ENCODE data around the gene HIGD1A.

HIGD1A gene

GRCh38 chr3:42780398-42780797 is 23.9 kb downstream of the HIGD1A start:
- Histone ChIP-seq H3K79me1 (ENCODE audit: low read depth, low read length) (no peaks in the 10 kb centered on the region), H2AFZ (ENCODE audit: low read length) (no peak overlapping the region), H4K91ac (ENCODE audit: low read depth, low read length, poor library complexity) (no peak overlapping the region), H3K9ac (ENCODE audit: low read depth, low read length, poor library complexity) (no peak overlapping the region), H3K9me3 (replicated peaks in 1 of 2; ENCODE audit: control insufficient read depth in 2 of 2, insufficient read depth in 1 of 2, low read depth in 1 of 2, low read length in 2 of 2) (peaks cover 0 to 4% of the 10 kb centered on the region in 2 donors), H3K4me3 (ENCODE audit: low read length in 2 of 2) (no peak overlapping the region), H3K4me1 (ENCODE audit: control insufficient read depth in 2 of 2, insufficient read depth in 1 of 2, low read depth in 1 of 2, low read length in 2 of 2) (no peaks in the 10 kb centered on the region), H3K14ac (ENCODE audit: low read length) (no peak overlapping the region), H2BK120ac (ENCODE audit: low read depth, low read length) (no peak overlapping the region), H2BK15ac (ENCODE audit: low read length) (no peak overlapping the region), H3K4me2 (ENCODE audit: insufficient read depth, low read length, poor library complexity, severe bottlenecking) (no peak overlapping the region), H2BK12ac (ENCODE audit: low read length) (no peak overlapping the region), H2BK5ac (ENCODE audit: low read length) (no peak overlapping the region), H3K18ac (ENCODE audit: low read length) (no peak overlapping the region), H3K27me3 (ENCODE audit: control insufficient read depth in 3 of 3, insufficient read depth in 3 of 3, low read depth in 1 of 3, low read length in 3 of 3) (no peaks in the 10 kb centered on the region), H3K4ac (ENCODE audit: low read length) (no peak overlapping the region), H2AK5ac (ENCODE audit: low read depth, low read length) (no peak overlapping the region), H3K36me3 (replicated peaks in 1 of 2; ENCODE audit: control insufficient read depth in 2 of 2, insufficient read depth in 2 of 2, low read length in 2 of 2) (peaks cover 2 to 62% of the 10 kb centered on the region in 2 donors), H3K27ac (replicated peaks; ENCODE audit: low read length) (no peak overlapping the region), H4K8ac (ENCODE audit: low read depth, low read length) (no peak overlapping the region), H3K23ac (ENCODE audit: low read depth, low read length, poor library complexity) (no peak overlapping the region)
- no peak for DNase-seq (ENCODE audit: low spot score)
- no CpG with 5 or more reads among the region's 3 CpGs for whole genome bisulfite sequencing, 2 donors (ENCODE audit: extremely low coverage in 2 of 2, insufficient read length in 2 of 2, insufficient replicate concordance in 1 of 2)

- no peak overlapping the region for H2BK5ac ChIP-seq (ENCODE audit: low read length)
- no peak overlapping the region for H3K9ac ChIP-seq (ENCODE audit: low read depth, low read length, poor library complexity)
- no peak overlapping the region for H2BK15ac ChIP-seq (ENCODE audit: low read length)
- H2BK12ac ChIP-seq (ENCODE audit: low read length): no peak overlapping the region
- no peaks in the 10 kb centered on the region for H3K4me1 ChIP-seq (ENCODE audit: control insufficient read depth in 2 of 2, insufficient read depth in 1 of 2, low read depth in 1 of 2, low read length in 2 of 2)
- H3K14ac ChIP-seq (ENCODE audit: low read length): no peak overlapping the region
- peaks cover 2 to 46% of the 10 kb centered on the region in 2 donors for H3K36me3 ChIP-seq (replicated peaks in 1 of 2; ENCODE audit: control insufficient read depth in 2 of 2, insufficient read depth in 2 of 2, low read length in 2 of 2)
- H3K4ac ChIP-seq (ENCODE audit: low read length): no peak overlapping the region
- H3K23ac ChIP-seq (ENCODE audit: low read depth, low read length, poor library complexity): no peak overlapping the region
- H3K18ac ChIP-seq (ENCODE audit: low read length): no peak overlapping the region
- WGBS, 2 donors (ENCODE audit: extremely low coverage in 2 of 2, insufficient read length in 2 of 2, insufficient replicate concordance in 1 of 2): no CpG with 5 or more reads among the region's 2 CpGs
- H2AK5ac ChIP-seq (ENCODE audit: low read depth, low read length): no peak overlapping the region
- no peak overlapping the region for H3K4me3 ChIP-seq (ENCODE audit: low read length in 2 of 2)
- H3K27me3 ChIP-seq (ENCODE audit: control insufficient read depth in 3 of 3, insufficient read depth in 3 of 3, low read depth in 1 of 3, low read length in 3 of 3): no peaks in the 10 kb centered on the region
- no peak overlapping the region for H2BK120ac ChIP-seq (ENCODE audit: low read depth, low read length)
- H3K79me1 ChIP-seq (ENCODE audit: low read depth, low read length): no peaks in the 10 kb centered on the region
- no peak for DNase-seq (ENCODE audit: low spot score)
- H3K9me3 ChIP-seq (replicated peaks in 1 of 2; ENCODE audit: control insufficient read depth in 2 of 2, insufficient read depth in 1 of 2, low read depth in 1 of 2, low read length in 2 of 2): peaks cover 0 to 4% of the 10 kb centered on the region in 2 donors
- no peak overlapping the region for H2AFZ ChIP-seq (ENCODE audit: low read length)
- no peak overlapping the region for H3K27ac ChIP-seq (replicated peaks; ENCODE audit: low read length)
- H4K8ac ChIP-seq (ENCODE audit: low read depth, low read length): no peak overlapping the region
- no peak overlapping the region for H3K4me2 ChIP-seq (ENCODE audit: insufficient read depth, low read length, poor library complexity, severe bottlenecking)
- H4K91ac ChIP-seq (ENCODE audit: low read depth, low read length, poor library complexity): no peak overlapping the region
These were observed 25.6 kb downstream of the HIGD1A start for GRCh38 chr3:42778644-42779043.

GRCh38 chr3:42773409-42773751 is 30.9 kb downstream of the HIGD1A start:
- Histone ChIP-seq H2BK15ac (ENCODE audit: low read length) (no peak overlapping the region), H3K27me3 (ENCODE audit: control insufficient read depth in 3 of 3, insufficient read depth in 3 of 3, low read depth in 1 of 3, low read length in 3 of 3) (peaks cover 0 to 4% (median 0%) of the 10 kb centered on the region in 3 experiments), H3K18ac (ENCODE audit: low read length) (no peak overlapping the region), H3K9ac (ENCODE audit: low read depth, low read length, poor library complexity) (no peak overlapping the region), H2BK5ac (ENCODE audit: low read length) (no peak overlapping the region), H3K4ac (ENCODE audit: low read length) (no peak overlapping the region), H3K9me3 (replicated peaks in 1 of 2; ENCODE audit: control insufficient read depth in 2 of 2, insufficient read depth in 1 of 2, low read depth in 1 of 2, low read length in 2 of 2) (peaks cover 0 to 4% of the 10 kb centered on the region in 2 donors), H3K4me2 (ENCODE audit: insufficient read depth, low read length, poor library complexity, severe bottlenecking) (peak overlapping the region; percentile 91), H3K36me3 (replicated peaks in 1 of 2; ENCODE audit: control insufficient read depth in 2 of 2, insufficient read depth in 2 of 2, low read length in 2 of 2) (peaks cover 0 to 16% of the 10 kb centered on the region in 2 donors), H4K8ac (ENCODE audit: low read depth, low read length) (no peak overlapping the region), H3K4me1 (ENCODE audit: control insufficient read depth in 2 of 2, insufficient read depth in 1 of 2, low read depth in 1 of 2, low read length in 2 of 2) (peaks cover 3 to 5% of the 10 kb centered on the region in 2 donors), H2AFZ (ENCODE audit: low read length) (peak overlapping the region; percentile 87), H3K4me3 (ENCODE audit: low read length in 2 of 2) (peak overlapping the region; percentile 42 to 64), H3K14ac (ENCODE audit: low read length) (no peak overlapping the region), H4K91ac (ENCODE audit: low read depth, low read length, poor library complexity) (no peak overlapping the region), H3K79me1 (ENCODE audit: low read depth, low read length) (no peaks in the 10 kb centered on the region), H3K23ac (ENCODE audit: low read depth, low read length, poor library complexity) (no peak overlapping the region), H3K27ac (replicated peaks; ENCODE audit: low read length) (no peak overlapping the region), H2BK12ac (ENCODE audit: low read length) (no peak overlapping the region), H2AK5ac (ENCODE audit: low read depth, low read length) (no peak overlapping the region), H2BK120ac (ENCODE audit: low read depth, low read length) (no peak overlapping the region)
- WGBS, 2 donors (ENCODE audit: extremely low coverage in 2 of 2, insufficient read length in 2 of 2, insufficient replicate concordance in 1 of 2): no CpG with 5 or more reads among the region's 6 CpGs
- no peak for DNase-seq (ENCODE audit: low spot score)

- Histone ChIP-seq H3K4me1 (ENCODE audit: control insufficient read depth in 2 of 2, insufficient read depth in 1 of 2, low read depth in 1 of 2, low read length in 2 of 2) (peaks cover 3 to 5% of the 10 kb centered on the region in 2 donors), H3K4me2 (ENCODE audit: insufficient read depth, low read length, poor library complexity, severe bottlenecking) (peak within 1 kb of the TSS; percentile 91), H2AFZ (ENCODE audit: low read length) (peak within 1 kb of the TSS; percentile 87), H2BK12ac (ENCODE audit: low read length) (no peak within 1 kb of the TSS), H3K14ac (ENCODE audit: low read length) (peak within 1 kb of the TSS; percentile 72), H2BK120ac (ENCODE audit: low read depth, low read length) (no peak within 1 kb of the TSS), H3K27ac (replicated peaks; ENCODE audit: low read length) (no peak within 1 kb of the TSS), H2BK5ac (ENCODE audit: low read length) (no peak within 1 kb of the TSS), H4K91ac (ENCODE audit: low read depth, low read length, poor library complexity) (no peak within 1 kb of the TSS), H2BK15ac (ENCODE audit: low read length) (no peak within 1 kb of the TSS), H3K79me1 (ENCODE audit: low read depth, low read length) (no peaks in the 10 kb centered on the region), H2AK5ac (ENCODE audit: low read depth, low read length) (no peak within 1 kb of the TSS), H3K9me3 (replicated peaks in 1 of 2; ENCODE audit: control insufficient read depth in 2 of 2, insufficient read depth in 1 of 2, low read depth in 1 of 2, low read length in 2 of 2) (peaks cover 0 to 4% of the 10 kb centered on the region in 2 donors), H3K36me3 (replicated peaks in 1 of 2; ENCODE audit: control insufficient read depth in 2 of 2, insufficient read depth in 2 of 2, low read length in 2 of 2) (peaks cover 0 to 14% of the 10 kb centered on the region in 2 donors), H3K27me3 (ENCODE audit: control insufficient read depth in 3 of 3, insufficient read depth in 3 of 3, low read depth in 1 of 3, low read length in 3 of 3) (peaks cover 0 to 4% (median 0%) of the 10 kb centered on the region in 3 experiments), H3K4me3 (ENCODE audit: low read length in 2 of 2) (peak within 1 kb of the TSS; percentile 42 to 82), H3K23ac (ENCODE audit: low read depth, low read length, poor library complexity) (no peak within 1 kb of the TSS), H4K8ac (ENCODE audit: low read depth, low read length) (no peak within 1 kb of the TSS), H3K9ac (ENCODE audit: low read depth, low read length, poor library complexity) (no peak within 1 kb of the TSS), H3K4ac (ENCODE audit: low read length) (no peak within 1 kb of the TSS), H3K18ac (ENCODE audit: low read length) (peak within 1 kb of the TSS; percentile 77)
- DNase-seq (ENCODE audit: low spot score): peak; percentile 92
- WGBS, 2 donors (ENCODE audit: extremely low coverage in 2 of 2, insufficient read length in 2 of 2, insufficient replicate concordance in 1 of 2): no CpG with 5 or more reads among the region's 63 CpGs
These were observed 31.5 kb downstream of the HIGD1A start, which contains the start of gene CCDC13 for GRCh38 chr3:42772670-42773408. Gene CCDC13, minus strand, starts transcription at chr3:42773253. Its CDS starts 14,908 bp downstream, at chr3:42758345.

Measured in neuronal stem cell (in vitro differentiated cells).